ENCODE results near the gene TBCD.

Gene TBCD

GRCh38 chr17:82832881-82833475, 81.1 kb downstream of the TBCD start:
- DNase-seq (ENCODE audit: low read depth) = no peak

DNA sequence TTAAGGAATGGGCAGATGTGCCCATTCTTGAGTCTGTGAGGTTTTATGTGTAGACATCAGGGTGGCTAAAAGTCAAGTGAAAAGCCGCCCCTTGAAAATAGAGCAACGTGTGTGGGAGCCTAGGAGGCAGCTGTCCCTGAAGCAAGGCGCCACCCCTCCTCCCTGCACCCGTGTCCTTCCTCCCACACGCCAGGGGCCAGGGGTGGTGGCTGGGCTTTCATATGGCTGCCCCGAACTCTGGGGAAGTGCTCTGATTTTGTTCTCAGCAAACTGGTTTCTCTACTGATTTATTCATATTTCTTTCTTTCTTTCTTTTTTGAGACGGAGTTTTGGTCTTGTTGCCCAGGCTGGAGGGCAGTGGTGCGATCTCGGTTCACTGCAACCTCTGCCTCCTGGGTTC, 83.3 kb downstream of the TBCD start:
- no peak for DNase-seq (ENCODE audit: low read depth)

GRCh38 chr17:82835766-82836512, 84.1 kb downstream of the TBCD start:
- no peak for DNase-seq (ENCODE audit: low read depth)

GRCh38 chr17:82836823-82837357, 85.0 kb downstream of the TBCD start:
- DNase-seq (ENCODE audit: low read depth) = no peak

DNA sequence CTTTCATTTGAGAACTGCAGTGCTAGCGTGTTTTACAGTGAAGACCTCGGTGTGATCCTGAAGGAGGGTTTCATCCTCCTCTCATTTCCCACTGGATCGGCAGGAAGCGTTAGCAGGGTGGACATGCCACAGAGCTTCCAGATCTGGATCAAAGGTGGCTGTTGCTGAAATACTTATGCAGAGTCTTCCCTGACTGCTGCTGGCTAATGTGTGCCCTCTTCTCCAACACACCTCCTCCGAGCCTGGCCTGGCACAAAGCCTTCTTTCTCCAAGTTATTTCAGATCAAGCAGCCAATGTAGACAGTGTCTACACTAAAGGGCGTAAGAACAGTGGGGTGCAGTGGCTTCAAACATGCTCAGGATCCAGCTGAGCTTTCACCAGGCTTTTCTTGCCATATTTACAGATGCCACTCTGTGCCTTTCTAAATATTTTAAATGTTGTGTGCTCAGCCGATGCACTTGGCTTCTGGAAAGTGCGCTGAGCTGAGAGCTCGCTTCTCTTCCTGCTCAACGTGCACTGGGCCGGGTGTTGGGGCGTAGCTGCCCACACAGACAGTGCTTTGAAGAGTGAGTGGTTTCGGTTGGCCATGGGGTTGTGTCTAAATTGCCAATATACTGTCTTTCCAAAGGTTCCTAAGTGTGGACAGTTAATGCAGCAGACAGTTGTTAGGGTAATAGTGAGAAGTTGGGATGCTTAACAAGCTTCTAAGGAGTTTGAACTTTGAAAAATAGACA, 85.9 kb downstream of the TBCD start:
- DNase-seq (ENCODE audit: low read depth) = no peak

GRCh38 chr17:82838386-82839063, 86.7 kb downstream of the TBCD start:
- DNase-seq (ENCODE audit: low read depth) = peak; percentile 32

- no peak for DNase-seq (ENCODE audit: low read depth)
These were observed 87.9 kb downstream of the TBCD start, which contains the start of gene ZNF750 for GRCh38 chr17:82839617-82840292. Gene ZNF750, minus strand, starts transcription at chr17:82840022. Its CDS starts 7,568 bp downstream, at chr17:82832454.

DNA sequence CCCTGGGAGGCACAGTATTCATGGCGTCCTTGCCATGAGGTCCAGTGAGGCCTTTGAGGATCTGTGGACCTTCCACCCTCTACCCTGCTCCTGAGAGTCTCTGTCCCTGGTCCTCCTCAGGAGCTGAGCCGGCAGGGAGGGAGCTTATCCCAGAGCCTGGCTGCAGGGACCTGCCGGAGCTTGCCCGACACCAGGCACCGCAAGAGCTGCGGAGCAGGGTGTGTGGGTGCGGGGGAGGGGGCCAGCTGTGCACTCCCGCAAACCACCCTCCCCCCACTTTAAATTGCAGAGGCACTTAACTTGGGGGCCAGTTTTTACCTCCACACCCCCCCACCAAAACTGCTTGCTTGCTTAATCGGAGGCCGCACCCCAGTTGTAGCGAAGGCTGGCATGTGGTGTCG, 88.6 kb downstream of the TBCD start:
- DNase-seq (ENCODE audit: low read depth) = no peak

DNA sequence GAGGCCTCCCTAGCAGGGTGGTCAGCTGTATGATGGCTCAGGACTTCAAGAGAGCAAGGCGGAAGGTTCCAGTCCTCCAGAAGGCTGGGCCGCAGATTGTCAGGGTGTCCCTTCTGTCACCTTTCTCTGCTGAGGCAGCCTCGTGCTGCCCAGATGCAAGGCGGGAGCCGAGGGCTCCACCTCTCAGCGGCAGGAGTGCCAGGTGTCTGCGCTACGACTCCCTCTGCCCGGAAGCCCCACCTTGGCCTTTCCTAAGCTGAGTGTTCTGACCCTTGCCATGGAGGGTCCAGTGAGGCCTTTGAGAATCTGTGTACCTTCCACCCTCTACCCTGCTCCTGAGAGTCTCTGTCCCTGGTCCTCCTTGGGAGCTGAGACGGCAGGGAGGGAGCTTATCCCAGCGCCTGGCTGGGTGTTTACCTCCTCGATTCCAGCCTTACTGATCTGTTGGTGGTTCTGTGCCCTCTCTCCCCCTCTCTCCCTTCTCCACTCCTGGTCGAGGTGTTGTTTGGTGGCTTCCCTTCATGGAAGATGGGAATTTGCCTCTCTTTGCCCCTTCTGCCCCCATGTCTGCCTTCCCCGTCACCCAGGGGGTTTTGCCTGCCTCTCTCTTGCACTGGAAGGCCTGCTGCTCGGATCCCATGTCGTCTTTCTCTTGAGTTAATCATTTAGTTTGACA, 90.2 kb downstream of the TBCD start:
- DNase-seq (ENCODE audit: low read depth) = no peak

GRCh38 chr17:82843904-82844680, 92.2 kb downstream of the TBCD start:
- DNase-seq (ENCODE audit: low read depth) = no peak

GRCh38 chr17:82844796-82845162, 92.9 kb downstream of the TBCD start:
- no peak for DNase-seq (ENCODE audit: low read depth)

- no peak for DNase-seq (ENCODE audit: low read depth)
These were observed 93.4 kb downstream of the TBCD start for GRCh38 chr17:82845163-82845807.

DNA sequence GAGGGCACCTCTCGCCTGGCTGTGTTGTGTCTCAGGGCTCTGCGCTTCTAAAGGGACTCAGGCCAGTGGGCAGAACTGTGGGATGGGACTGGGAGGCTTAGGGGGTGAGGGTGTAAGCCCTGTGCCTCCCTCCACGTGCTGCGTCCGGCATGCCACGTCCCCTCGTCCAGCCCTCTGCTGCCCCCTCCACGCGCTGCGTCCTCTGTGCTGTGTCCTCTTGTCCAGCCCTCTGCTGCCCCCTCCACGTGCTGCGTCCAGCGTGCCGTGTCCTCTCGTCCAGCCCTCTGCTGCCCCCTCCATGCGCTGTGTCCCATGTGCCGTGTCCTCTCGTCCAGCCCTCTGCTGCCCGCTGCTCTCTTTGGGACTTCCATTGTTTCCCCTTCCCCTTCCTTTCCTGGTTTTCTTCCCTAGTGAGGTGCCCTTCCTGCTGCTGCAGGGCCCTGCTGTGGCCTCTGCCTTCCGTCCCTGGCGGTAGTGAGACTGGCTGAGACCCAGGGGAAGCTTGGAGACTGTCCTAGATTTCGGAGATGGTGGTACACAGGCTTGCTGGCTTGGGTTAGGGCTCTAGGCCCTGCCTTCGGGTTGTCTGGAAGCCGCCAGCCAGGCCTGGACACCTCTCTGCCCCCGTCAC, 94.3 kb downstream of the TBCD start:
- DNase-seq (ENCODE audit: low read depth) = no peak

DNA sequence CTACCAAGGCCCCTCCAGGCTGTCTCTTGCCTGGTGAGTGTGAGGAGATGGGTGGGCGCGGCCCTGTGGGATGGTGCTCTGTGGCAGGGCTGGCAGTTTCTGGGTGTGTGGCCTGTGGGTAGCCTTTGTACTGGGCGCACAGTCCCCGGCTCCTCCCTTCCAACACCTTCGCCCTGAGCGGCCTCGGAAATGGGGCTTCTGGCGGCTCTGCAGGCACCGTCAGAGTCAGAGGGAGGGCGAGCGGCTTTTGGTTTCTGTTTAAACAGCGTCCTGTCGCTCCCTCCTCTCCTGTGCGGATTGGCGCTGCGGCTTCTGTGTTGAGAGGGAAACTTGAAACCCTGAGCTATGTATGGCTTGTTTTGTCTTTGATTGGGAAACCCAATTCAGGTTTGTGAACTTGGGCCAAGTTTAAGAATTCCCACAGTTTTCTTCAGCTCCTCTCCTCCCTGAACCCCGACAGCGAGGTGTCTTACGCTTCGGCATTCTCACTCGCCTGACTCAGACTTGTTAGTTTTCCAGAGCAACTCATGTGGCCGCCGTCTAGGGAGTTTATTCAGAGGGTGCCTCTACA, 96.2 kb downstream of the TBCD start:
- peak; percentile 75 for DNase-seq (ENCODE audit: low read depth)

DNA sequence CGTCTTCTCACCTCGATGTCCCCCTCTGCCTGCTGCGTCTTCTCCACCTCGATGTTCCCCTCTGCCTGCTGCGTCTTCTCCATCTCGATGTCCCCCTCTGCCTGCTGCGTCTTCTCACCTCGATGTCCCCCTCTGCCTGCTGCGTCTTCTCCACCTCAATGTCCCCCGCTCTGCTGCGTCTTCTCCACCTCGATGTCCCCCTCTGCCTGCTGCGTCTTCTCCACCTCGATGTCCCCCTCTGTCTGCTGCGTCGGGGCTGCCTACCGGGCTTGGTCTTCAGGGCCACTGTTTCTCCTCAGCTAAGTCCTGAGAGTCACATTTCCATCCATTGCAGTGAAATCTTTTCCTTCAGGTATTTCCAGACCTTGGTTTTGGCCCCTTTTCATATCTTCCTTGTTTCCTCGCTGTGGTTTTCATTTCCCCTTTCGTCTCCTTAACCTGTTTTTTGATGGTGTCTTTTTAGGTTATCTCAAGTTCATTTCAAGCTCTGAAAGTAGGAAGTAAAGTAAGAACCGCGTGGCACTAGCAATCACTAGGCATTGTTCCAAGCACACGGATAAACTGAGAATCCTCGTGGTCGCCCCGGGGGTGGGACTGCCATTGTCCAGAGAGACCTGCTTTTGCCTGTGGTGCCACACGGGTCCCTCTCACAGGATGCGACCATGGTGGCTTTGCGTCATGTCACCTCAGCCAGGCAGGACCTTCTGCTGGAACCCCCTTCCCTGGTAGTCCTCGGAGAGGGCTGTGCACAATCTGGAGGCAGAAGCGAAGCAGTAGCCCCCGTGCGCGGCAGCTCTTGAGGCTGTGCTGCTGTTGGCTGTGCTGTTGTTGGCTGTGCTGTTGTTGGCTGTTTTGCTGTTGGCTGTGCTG, 97.4 kb downstream of the TBCD start:
- no peak for DNase-seq (ENCODE audit: low read depth)

DNA sequence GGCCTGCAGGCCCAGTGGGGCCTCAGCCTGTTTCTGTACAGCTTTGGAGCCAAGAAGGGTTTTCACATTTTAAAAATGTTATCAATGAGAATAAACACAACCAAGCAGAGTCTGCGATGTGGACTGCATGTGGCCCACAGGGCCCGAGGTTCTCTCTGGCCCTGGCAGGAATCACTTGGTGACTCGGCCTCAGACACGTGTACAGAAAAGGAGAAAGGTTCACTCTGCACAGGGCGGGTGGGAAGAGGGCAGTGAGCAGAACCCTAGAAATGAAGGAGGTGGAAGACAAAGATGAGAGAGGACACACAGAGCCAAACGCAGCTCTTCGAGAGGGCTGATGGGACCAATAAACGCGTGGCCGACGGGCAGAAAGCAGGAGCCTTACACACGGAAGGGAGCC, 99.5 kb downstream of the TBCD start:
- DNase-seq (ENCODE audit: low read depth) = no peak

- DNase-seq (ENCODE audit: low read depth) = no peak
These were observed 102.4 kb downstream of the TBCD start for GRCh38 chr17:82854226-82854625.

DNA sequence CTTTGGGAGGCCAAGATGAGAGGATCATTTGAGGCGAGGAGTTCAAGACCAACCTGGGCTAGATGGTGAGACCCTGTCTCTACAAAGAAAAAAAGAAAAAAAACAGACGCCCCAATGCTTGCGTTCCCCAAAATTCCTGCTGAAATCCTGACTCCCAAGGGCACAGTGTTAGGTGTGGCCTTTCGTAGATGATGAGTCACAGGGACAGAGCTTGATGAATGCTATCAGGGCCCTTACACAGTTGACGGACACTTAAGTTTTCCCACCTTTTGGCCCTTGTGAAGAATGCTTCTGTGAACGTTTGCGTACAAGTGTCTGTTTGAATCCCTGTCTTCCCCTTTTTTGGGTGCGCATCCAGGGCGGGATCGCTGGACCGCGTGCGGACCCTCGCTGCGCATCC, 104.5 kb downstream of the TBCD start:
- DNase-seq (ENCODE audit: low read depth) = no peak
